HG03066 (cell line): Measurements from ENCODE around the gene MRPL33.
A peak's percentile ranks its signal among the peaks of the same experiment; 100 is the strongest.

ENCODE experiments used
- ATAC-seq: cut with Tn5 transposase; IDR thresholded peaks from one replicate; pipeline ENCODE4 v1.9.1; 2021; ENCODE audit warnings: low read depth; ENCODE audit not compliant: unreplicated experiment

MRPL33 gene

GRCh38 chr2:27771548-27772335, at the start of gene MRPL33:
MRPL33 (plus strand) TSS chr2:27771719; CDS start chr2:27771778, 59 bp downstream.
- peak; percentile 99 for ATAC-seq

- no peak for ATAC-seq
These were observed 49.5 kb upstream of the MRPL33 start for GRCh38 chr2:27721884-27722485.

GRCh38 chr2:27723372-27724144, 48.0 kb upstream of the MRPL33 start:
- no peak for ATAC-seq

GRCh38 chr2:27724191-27724590, 47.3 kb upstream of the MRPL33 start:
- no peak for ATAC-seq

- no peak for ATAC-seq
These were observed 46.4 kb upstream of the MRPL33 start for GRCh38 chr2:27724905-27725701.

- no peak for ATAC-seq
These were observed 44.3 kb upstream of the MRPL33 start for GRCh38 chr2:27727257-27727656.

GRCh38 chr2:27728081-27728858, 43.2 kb upstream of the MRPL33 start:
- ATAC-seq: no peak

- ATAC-seq: no peak
These were observed 42.3 kb upstream of the MRPL33 start for GRCh38 chr2:27729198-27729597.

GRCh38 chr2:27729614-27730013, 41.9 kb upstream of the MRPL33 start:
- no peak for ATAC-seq

GRCh38 chr2:27730261-27730662, 41.3 kb upstream of the MRPL33 start:
- ATAC-seq: no peak

- ATAC-seq: no peak
These were observed 40.4 kb upstream of the MRPL33 start for GRCh38 chr2:27730980-27731691.

GRCh38 chr2:27734305-27734704, 37.2 kb upstream of the MRPL33 start:
- ATAC-seq: no peak

GRCh38 chr2:27735263-27735904, 36.1 kb upstream of the MRPL33 start:
- no peak for ATAC-seq

- ATAC-seq: no peak
These were observed 35.3 kb upstream of the MRPL33 start for GRCh38 chr2:27736031-27736889.

GRCh38 chr2:27736890-27737204, 34.7 kb upstream of the MRPL33 start:
- no peak for ATAC-seq

- ATAC-seq: no peak
These were observed 33.7 kb upstream of the MRPL33 start for GRCh38 chr2:27737676-27738348.

GRCh38 chr2:27738349-27739057, 33.0 kb upstream of the MRPL33 start:
- ATAC-seq: no peak
